OCI-LY7 (cell line): Measurements from ENCODE around the gene GMPR2.

ENCODE experiments used
- CTCF ChIP-seq: fragments of 200-600 bp; sonication (generic); conservative IDR thresholded peaks from 2 replicates; pipeline ENCODE4 v1.5.1; 2014; ENCODE audit warnings: mild to moderate bottlenecking, antibody characterized with exemption, low read length, moderate library complexity, mixed read lengths
- EZH2phosphoT487 ChIP-seq: fragments of 200-600 bp; sonication (generic); IDR thresholded peaks from 2 replicates; pipeline ENCODE4 v1.6.1; 2018; ENCODE audit warnings: low read depth, borderline replicate concordance, mild to moderate bottlenecking, mixed run types, antibody characterized with exemption, low read length, moderate library complexity, mixed read lengths

- TF ChIP-seq CTCF (no peak), EZH2phosphoT487 (no peak)
Measured at GRCh38 chr14:24254630-24255392, 22.1 kb downstream of the GMPR2 start.
